ENCODE results near the gene POLR3B. TPM values are rescaled to one million over a fixed set of nuclear protein-coding genes. Genes with fewer than 3 reads are reported as not detected.

Gene POLR3B
- total and polyA plus RNA-seq, 2 of the 8 experiments (the other 6 are each of a cell fraction or from before 2014, with no cell fraction given) = 5.0 to 13.2 TPM

- H2BK12ac ChIP-seq (ENCODE audit: low read depth, low read length) = no peak overlapping the region
- ChIA-PET CTCF (ENCODE audit: partially characterized antibody) (no interaction called here), POLR2A (ENCODE audit: partially characterized antibody) (no interaction called here)
- no peak overlapping the region for H3K14ac ChIP-seq (ENCODE audit: insufficient read length)
- H3K18ac ChIP-seq (ENCODE audit: extremely low read depth, low read length) = no peak overlapping the region
- no peaks in the 10 kb centered on the region for H3K23me2 ChIP-seq (ENCODE audit: low read depth, low read length)
- H4K91ac ChIP-seq (replicated peaks; ENCODE audit: insufficient read length, low read length) = no peak overlapping the region
- H4K20me1 ChIP-seq (replicated peaks in 1 of 2; ENCODE audit: control insufficient read depth in 1 of 2, insufficient read depth in 2 of 2, low read length in 2 of 2) = no peaks in the 10 kb centered on the region
- H3K9ac ChIP-seq (replicated peaks in 1 of 4; ENCODE audit: extremely low read depth in 1 of 4, low read depth in 3 of 4, low read length in 3 of 4) = no peak overlapping the region
- no peak overlapping the region for H3K27ac ChIP-seq (ENCODE audit: low read depth, low read length)
- no peaks in the 10 kb centered on the region for H3K36me3 ChIP-seq (ENCODE audit: control insufficient read depth in 2 of 4, insufficient read depth in 4 of 4, low read length in 3 of 4)
- no peak overlapping the region for H2AFZ ChIP-seq (ENCODE audit: low read length)
- no peak overlapping the region for H3K4me2 ChIP-seq (ENCODE audit: insufficient read depth in 1 of 2, low read depth in 2 of 2, low read length in 2 of 2)
- H3K4me3 ChIP-seq (ENCODE audit: extremely low read depth in 1 of 4, insufficient read depth in 2 of 4, low read depth in 3 of 4, low read length in 4 of 4) = no peak overlapping the region
- DNase-seq (ENCODE audit: low read depth in 1 of 2, low spot score in 2 of 2) (no peak), FAIRE-seq (no peak)
- H3K27me3 ChIP-seq (replicated peaks in 1 of 4; ENCODE audit: control insufficient read depth in 3 of 4, extremely low read depth in 1 of 4, insufficient read depth in 3 of 4, low read length in 3 of 4) = no peaks in the 10 kb centered on the region
- H3K23ac ChIP-seq (ENCODE audit: insufficient read length) = no peak overlapping the region
- H3K79me1 ChIP-seq (ENCODE audit: low read depth, low read length) = no peaks in the 10 kb centered on the region
- H3K9me3 ChIP-seq (ENCODE audit: insufficient read depth in 2 of 2, low read depth in 1 of 2, low read length in 1 of 2) = no peaks in the 10 kb centered on the region; a peak in 1 of 4 replicates
- 82% methylated on average over 2 of the region's 2 CpGs; no CpG with 5 or more reads in 1 of the 2 experiments for WGBS, 2 experiments (ENCODE audit: extremely low coverage in 1 of 2, insufficient coverage in 1 of 2, insufficient read length in 1 of 2, insufficient replicate concordance in 2 of 2, low coverage in 1 of 2, low lambda C conversion rate in 2 of 2, missing lambda C conversion rate in 1 of 2)
- H3K4me1 ChIP-seq (replicated peaks in 1 of 4; ENCODE audit: control insufficient read depth in 3 of 4, insufficient read depth in 4 of 4, low read length in 3 of 4) = no peaks in the 10 kb centered on the region
- H2AK5ac ChIP-seq (ENCODE audit: low read depth, low read length) = no peak overlapping the region
- H3K56ac ChIP-seq (replicated peaks; ENCODE audit: insufficient read length, low read depth, low read length) = no peak overlapping the region
- TF ChIP-seq SIRT6 (IDR thresholded peaks at IDR 0.05; ENCODE audit: low read length) (no peak), CEBPB (IDR thresholded peaks at IDR 0.05; ENCODE audit: low read depth, low read length) (no peak), EZH2 (IDR thresholded peaks at IDR 0.05; ENCODE audit: low read depth, low read length, severe bottlenecking) (no peak)
- H3K79me2 ChIP-seq (ENCODE audit: control insufficient read depth in 1 of 2, insufficient read depth in 2 of 2, low read length in 2 of 2) = no peaks in the 10 kb centered on the region
- no peak overlapping the region for H4K8ac ChIP-seq (ENCODE audit: extremely low read depth, insufficient read depth, low read length)
- H2BK20ac ChIP-seq (ENCODE audit: low read length) = no peak overlapping the region
- H2BK5ac ChIP-seq (ENCODE audit: low read depth, low read length) = no peak overlapping the region
- H3K4ac ChIP-seq (replicated peaks; ENCODE audit: insufficient read length, low read depth, low read length) = no peak overlapping the region
- H2BK120ac ChIP-seq (replicated peaks; ENCODE audit: low read depth, low read length) = no peak overlapping the region
- H4K5ac ChIP-seq (ENCODE audit: insufficient read length, low read depth, low read length) = no peak overlapping the region
- H2BK15ac ChIP-seq (ENCODE audit: low read length) = no peak overlapping the region
Measured at GRCh38 chr12:106527356-106527755, 169.8 kb downstream of the POLR3B start.

All from H1 (cell line).